B cell (primary cell): ENCODE measurements around the gene PYGO2. TPM values are rescaled to one million over a fixed set of nuclear protein-coding genes. Genes with fewer than 3 reads are reported as not detected.

Experiments
- ATAC-seq: fragments of 200-7000 bp; cut with Tn5 transposase; one replicate; pipeline ENCODE4 v1.10.0; 2021; ENCODE audit warnings: low read depth, mild to moderate bottlenecking, moderate number of reproducible peaks, moderate library complexity
- CTCF ChIA-PET: fragments of 350-600 bp; sonication (Branson Sonifier 250); formaldehyde crosslinking; loops from one replicate; lab custom pipeline; 2021; ENCODE audit warnings: antibody characterized with exemption, inconsistent platforms; lab: Charles Lee
- POLR2A ChIA-PET: fragments of 350-600 bp; sonication (Branson Sonifier 250); formaldehyde crosslinking; loops from one replicate; lab custom pipeline; 2021; ENCODE audit warnings: antibody characterized with exemption; lab: Charles Lee
- DNase-seq: peaks from one replicate; pipeline ENCODE4 v3.0.0; 2013
- H2AFZ ChIP-seq: 2 replicates; pipeline ENCODE4 v1.6.1; 2012; ENCODE audit warnings: mild to moderate bottlenecking, low read depth, low read length; ENCODE audit not compliant: insufficient read depth, poor library complexity, severe bottlenecking
- H3K27ac ChIP-seq, 2 donors: 1 replicate in 1 of 2; 2 replicates in 1 of 2; pipeline ENCODE4 v1.5.1; 2012 to 2013; ENCODE audit warnings: low read length in 2 of 2, mild to moderate bottlenecking in 2 of 2, moderate library complexity in 1 of 2
- H3K27me3 ChIP-seq, 4 experiments: fragments of 200-600 bp in 1 of 4; sonication (generic) in 1 of 4; replicated peaks in 1 of 4; 1 replicate in 2 of 4; 2 replicates in 2 of 4; pipeline versions ENCODE4 v1.6.1 to v1.7.0; 2013 to 2016; ENCODE audit warnings: low read length in 3 of 4, mild to moderate bottlenecking in 2 of 4, mixed read lengths in 1 of 4, moderate library complexity in 1 of 4; ENCODE audit not compliant: insufficient read depth in 4 of 4, control insufficient read depth in 3 of 4; ENCODE audit errors: control extremely low read depth in 1 of 4
- H3K36me3 ChIP-seq, 2 experiments: replicated peaks in 1 of 2; 1 replicate in 1 of 2; 2 replicates in 1 of 2; pipeline versions ENCODE4 v1.6.1 to v1.7.1; 2013; ENCODE audit warnings: low read length in 1 of 2; ENCODE audit not compliant: insufficient read depth in 2 of 2, control insufficient read depth in 1 of 2; ENCODE audit errors: control extremely low read depth in 1 of 2, extremely low read depth in 1 of 2
- H3K4me1 ChIP-seq, 2 donors: fragments of 200-600 bp in 1 of 2; sonication (generic) in 1 of 2; 1 replicate in 1 of 2; 2 replicates in 1 of 2; pipeline versions ENCODE4 v1.5.1 to v1.6.1; 2013 to 2017; ENCODE audit warnings: low read length in 2 of 2; ENCODE audit not compliant: control insufficient read depth in 2 of 2, insufficient read depth in 2 of 2
- H3K4me2 ChIP-seq: replicated peaks from 2 replicates; pipeline ENCODE3; 2012; ENCODE audit warnings: mild to moderate bottlenecking, low read depth, low read length; ENCODE audit not compliant: poor library complexity, severe bottlenecking
- H3K4me3 ChIP-seq, 5 experiments: fragments of 200-600 bp in 1 of 5; sonication (generic) in 1 of 5; 1 replicate in 3 of 5; 2 replicates in 2 of 5; pipeline versions ENCODE4 v1.5.1 to v1.7.0; 2011 to 2016; ENCODE audit warnings: low read length in 4 of 5, mild to moderate bottlenecking in 4 of 5, low read depth in 2 of 5, control low read depth in 1 of 5, moderate library complexity in 1 of 5; ENCODE audit not compliant: insufficient read depth in 1 of 5; ENCODE audit errors: control extremely low read depth in 1 of 5, extremely low read depth in 1 of 5
- H3K79me2 ChIP-seq: fragments of 200-600 bp; sonication (generic); one replicate; pipeline ENCODE4 v1.6.0; 2016; ENCODE audit warnings: low read length; ENCODE audit not compliant: control insufficient read depth, insufficient read depth
- H3K9ac ChIP-seq: fragments of 200-600 bp; sonication (generic); 2 replicates; pipeline ENCODE4 v1.6.1; 2017; ENCODE audit warnings: mild to moderate bottlenecking, low read length, moderate library complexity
- H3K9me3 ChIP-seq, 3 donors: one replicate each; pipeline versions ENCODE4 v1.6.1 to v1.7.1; 2013; ENCODE audit warnings: low read length in 2 of 3; ENCODE audit not compliant: control insufficient read depth in 2 of 3, insufficient read depth in 1 of 3; ENCODE audit errors: control extremely low read depth in 1 of 3
- H4K20me1 ChIP-seq: 2 replicates; pipeline ENCODE4 v1.6.0; 2012; ENCODE audit warnings: mild to moderate bottlenecking, low read length; ENCODE audit not compliant: insufficient read depth, control insufficient read depth, poor library complexity, severe bottlenecking
- H3K27ac Mint-ChIP-seq: one replicate; pipeline ENCODE4 v1.8.0; 2021; ENCODE audit warnings: mixed read lengths
- H3K27me3 Mint-ChIP-seq: one replicate; pipeline ENCODE4 v1.8.0; 2021; ENCODE audit warnings: mixed read lengths
- H3K4me1 Mint-ChIP-seq: one replicate; pipeline ENCODE4 v1.8.0; 2021; ENCODE audit warnings: mixed read lengths
- H3K4me3 Mint-ChIP-seq: one replicate; pipeline ENCODE4 v1.8.0; 2021; ENCODE audit warnings: mixed read lengths
- H3K9me3 Mint-ChIP-seq: one replicate; pipeline ENCODE4 v1.8.0; 2022; ENCODE audit warnings: mixed read lengths; ENCODE audit not compliant: insufficient read depth
- EZH2 ChIP-seq: IDR thresholded peaks from 2 replicates; pipeline ENCODE4 v1.6.1; 2012; ENCODE audit warnings: borderline replicate concordance, low read depth, mild to moderate bottlenecking, moderate library complexity, low read length; ENCODE audit not compliant: insufficient read depth, poor library complexity, severe bottlenecking
- WGBS: methylation state at CpG from one replicate; pipeline ENCODE4 v1.1.5; 2013; ENCODE audit warnings: missing lambda C conversion rate; ENCODE audit not compliant: insufficient coverage; 5-methylcytosine and 5-hydroxymethylcytosine counted together
- intact Hi-C: fragments of 100-400 bp; cut with micrococcal nuclease; formaldehyde crosslinking; loops from one replicate; pipeline ENCODE4 v1.10.0; 2022
- polyA plus RNA-seq: library from polyadenylated mRNA; depleted of rRNA; stranded (reverse); fragments of >200 nt; gene quantifications from 2 replicates; pipeline ENCODE4 v1.2.3, GENCODE V29; 2012
- total RNA-seq, 2 donors: library from RNA; stranded (reverse); fragments of 120-200 nt in 1 of 2; gene quantifications; 1 replicate in 1 of 2; 2 replicates in 1 of 2; pipeline versions ENCODE4 v1.2.3 to v1.2.4, GENCODE V29; 2013 to 2022
- TF ChIP-seq, protein P1 (sequence below): fragments of 200-600 bp; IDR thresholded peaks from one replicate; pipeline ENCODE4 v1.8.0; 2022; ENCODE audit warnings: antibody characterized with exemption, mild to moderate bottlenecking

Gene PYGO2
- total and polyA plus RNA-seq, 2 donors (not counting 1 experiment from before 2014, with no cell fraction given), result 22.2 to 52.7 TPM

DNA sequence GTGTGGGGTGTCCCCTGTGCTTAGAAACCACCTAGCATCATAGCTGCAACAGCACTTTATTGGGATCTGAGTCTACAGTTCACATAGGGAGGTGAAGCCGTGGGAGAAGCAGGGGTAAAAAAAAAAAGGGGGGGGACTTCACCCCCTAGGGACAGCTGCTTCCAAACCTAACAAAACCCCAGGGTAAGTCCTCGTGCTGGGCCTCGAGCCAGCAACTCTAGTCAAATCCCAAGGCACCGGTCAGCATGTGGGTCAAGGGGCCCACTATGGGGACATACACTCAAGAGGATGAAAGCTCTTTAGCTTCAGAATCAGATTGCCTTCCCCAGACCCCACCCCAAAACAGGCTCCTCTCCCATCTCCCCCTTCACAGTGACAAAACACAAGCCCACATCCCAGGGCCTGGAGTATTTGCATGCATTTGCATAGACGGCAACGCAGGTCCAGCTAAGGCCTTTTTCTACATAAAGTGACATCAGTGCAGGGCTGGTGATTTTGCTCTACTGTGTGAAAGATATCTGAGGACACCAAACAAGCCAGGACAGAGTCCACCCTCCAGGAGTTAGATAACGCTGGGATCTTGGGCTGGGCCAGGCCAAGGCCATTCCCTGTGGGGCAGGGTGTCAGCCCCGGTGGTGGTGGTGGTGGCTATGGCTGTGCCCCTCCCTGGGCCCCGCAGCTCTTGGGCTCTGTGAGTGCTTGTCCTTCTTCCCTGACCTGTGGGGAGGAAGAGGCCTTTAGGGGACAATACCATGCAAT lies 17.0 kb downstream of the PYGO2 start:
- DNase-seq, result peak; percentile 49
- peak overlapping the region; percentile 89 for H3K27ac Mint-ChIP-seq
- peaks cover 27% of the 10 kb centered on the region for H4K20me1 ChIP-seq
- H3K4me1 Mint-ChIP-seq, result peaks cover 62% of the 10 kb centered on the region
- no peaks in the 10 kb centered on the region for H3K27me3 ChIP-seq
- H3K36me3 ChIP-seq, result peaks cover 0 to 46% of the 10 kb centered on the region in 2 experiments
- no peak overlapping the region for H3K4me3 ChIP-seq
- no peak for TF ChIP-seq EZH2
- TF ChIP-seq, protein P1, sequence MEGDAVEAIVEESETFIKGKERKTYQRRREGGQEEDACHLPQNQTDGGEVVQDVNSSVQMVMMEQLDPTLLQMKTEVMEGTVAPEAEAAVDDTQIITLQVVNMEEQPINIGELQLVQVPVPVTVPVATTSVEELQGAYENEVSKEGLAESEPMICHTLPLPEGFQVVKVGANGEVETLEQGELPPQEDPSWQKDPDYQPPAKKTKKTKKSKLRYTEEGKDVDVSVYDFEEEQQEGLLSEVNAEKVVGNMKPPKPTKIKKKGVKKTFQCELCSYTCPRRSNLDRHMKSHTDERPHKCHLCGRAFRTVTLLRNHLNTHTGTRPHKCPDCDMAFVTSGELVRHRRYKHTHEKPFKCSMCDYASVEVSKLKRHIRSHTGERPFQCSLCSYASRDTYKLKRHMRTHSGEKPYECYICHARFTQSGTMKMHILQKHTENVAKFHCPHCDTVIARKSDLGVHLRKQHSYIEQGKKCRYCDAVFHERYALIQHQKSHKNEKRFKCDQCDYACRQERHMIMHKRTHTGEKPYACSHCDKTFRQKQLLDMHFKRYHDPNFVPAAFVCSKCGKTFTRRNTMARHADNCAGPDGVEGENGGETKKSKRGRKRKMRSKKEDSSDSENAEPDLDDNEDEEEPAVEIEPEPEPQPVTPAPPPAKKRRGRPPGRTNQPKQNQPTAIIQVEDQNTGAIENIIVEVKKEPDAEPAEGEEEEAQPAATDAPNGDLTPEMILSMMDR, result no peak
- ChIA-PET CTCF (interaction anchor here (0.6 to 2.3 kb wide), 18 partner anchors 8 to 465 kb away, joined by 3 to 9 read pairs (median 4); partner anchors contain the start of genes ADAM15, ADAR and PMVK), POLR2A (interaction anchor here (0.6 to 1.5 kb wide), 5 partner anchors 16 to 73 kb away, joined by 3 to 7 read pairs (median 5); partner anchors contain the start of gene PYGO2)
- peak overlapping the region; percentile 58 to 88 for H3K27ac ChIP-seq
- 40% methylated on average over 6 of the region's 9 CpGs for WGBS
- intact Hi-C loops, result loop anchor here (1.0 kb wide), 1 partner anchor 11 kb away; no protein-coding TSS in a partner anchor
- peak overlapping the region; percentile 72 for H3K4me3 Mint-ChIP-seq
- ATAC-seq, result no peak
- no peaks in the 10 kb centered on the region for H3K9me3 ChIP-seq
- no peaks in the 10 kb centered on the region for H3K9me3 Mint-ChIP-seq
- H3K27me3 Mint-ChIP-seq, result no peaks in the 10 kb centered on the region
- peaks cover 26% of the 10 kb centered on the region for H3K79me2 ChIP-seq
- no peak overlapping the region for H2AFZ ChIP-seq
- peak overlapping the region; percentile 82 for H3K4me2 ChIP-seq
- H3K9ac ChIP-seq, result no peak overlapping the region
- H3K4me1 ChIP-seq, result peaks cover 47 to 59% of the 10 kb centered on the region in 2 donors
